DMS153 (cell line): Measurements from ENCODE around the gene REPIN1.

ENCODE experiments used
- DNase-seq: peaks from one replicate; lab custom pipeline; 2025; lab: John Stamatoyannopoulos, UW

The REPIN1 gene

GRCh38 chr7:150360363-150361058 is 8.1 kb upstream of the REPIN1 start:
- no peak for DNase-seq

- no peak for DNase-seq
These were observed 7.2 kb upstream of the REPIN1 start for GRCh38 chr7:150361402-150361801.

DNA sequence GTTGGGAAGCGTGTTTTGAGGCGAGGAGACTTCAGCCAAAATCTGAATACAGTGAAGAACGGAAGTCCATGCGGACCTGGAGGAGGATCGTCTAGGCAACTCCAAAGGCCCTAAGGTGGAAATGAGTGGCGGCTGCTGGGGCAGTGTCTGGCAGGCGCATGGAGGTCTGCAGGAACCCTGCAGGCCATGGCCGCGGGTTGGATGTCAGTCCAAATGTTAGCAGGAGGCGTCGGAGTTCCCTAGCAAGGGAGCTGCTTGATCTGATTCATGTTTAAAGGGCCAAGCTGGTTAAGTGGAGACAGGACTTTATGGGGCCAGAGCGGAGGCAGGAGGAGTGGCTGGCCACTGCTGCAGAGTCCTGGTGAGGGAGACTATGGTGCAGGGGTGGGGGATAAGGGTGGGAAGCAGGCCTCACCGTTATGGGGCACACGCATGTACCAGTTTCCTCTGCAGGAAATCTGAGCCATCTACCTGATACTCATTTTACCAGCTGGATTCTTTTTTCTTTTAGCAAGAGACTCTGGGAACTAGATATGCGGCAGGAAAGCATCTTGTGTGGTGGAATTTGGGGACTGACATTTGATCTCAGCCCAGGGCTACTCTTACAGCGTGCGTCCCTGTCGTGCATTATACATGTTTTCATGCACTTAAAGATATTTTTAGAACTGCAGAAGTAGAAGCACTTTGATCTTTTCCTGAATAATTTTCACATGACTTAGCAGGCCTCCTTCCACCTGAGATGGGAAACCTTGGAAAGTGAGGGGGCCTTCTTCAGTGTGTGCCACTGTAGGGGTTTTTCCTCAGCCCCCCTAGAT is 6.6 kb upstream of the REPIN1 start:
- no peak for DNase-seq

GRCh38 chr7:150363370-150363769 is 5.3 kb upstream of the REPIN1 start:
- no peak for DNase-seq

DNA sequence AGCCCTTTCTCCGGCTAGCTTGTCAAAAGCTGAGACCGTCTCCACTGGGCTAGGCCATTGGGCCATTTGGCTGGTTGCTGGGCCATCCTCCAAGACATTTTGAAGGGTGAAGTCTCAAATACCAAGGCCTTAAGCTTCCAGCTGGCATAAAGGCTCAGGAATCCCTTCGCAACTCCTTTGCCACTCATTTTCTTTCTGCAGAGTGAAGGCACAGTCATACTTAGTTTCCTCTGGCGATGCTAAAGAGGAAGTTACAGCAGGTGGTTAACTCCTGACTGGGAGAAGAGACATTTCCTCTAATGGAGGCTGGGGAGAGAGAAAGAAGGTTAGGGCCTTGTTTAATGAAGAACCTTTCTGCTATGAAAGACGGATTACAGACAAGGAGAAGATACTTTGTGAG is 4.8 kb upstream of the REPIN1 start:
- no peak for DNase-seq

- DNase-seq: no peak
These were observed 3.4 kb upstream of the REPIN1 start for GRCh38 chr7:150365194-150365593.

GRCh38 chr7:150365673-150366398 is 2.8 kb upstream of the REPIN1 start:
- no peak for DNase-seq

DNA sequence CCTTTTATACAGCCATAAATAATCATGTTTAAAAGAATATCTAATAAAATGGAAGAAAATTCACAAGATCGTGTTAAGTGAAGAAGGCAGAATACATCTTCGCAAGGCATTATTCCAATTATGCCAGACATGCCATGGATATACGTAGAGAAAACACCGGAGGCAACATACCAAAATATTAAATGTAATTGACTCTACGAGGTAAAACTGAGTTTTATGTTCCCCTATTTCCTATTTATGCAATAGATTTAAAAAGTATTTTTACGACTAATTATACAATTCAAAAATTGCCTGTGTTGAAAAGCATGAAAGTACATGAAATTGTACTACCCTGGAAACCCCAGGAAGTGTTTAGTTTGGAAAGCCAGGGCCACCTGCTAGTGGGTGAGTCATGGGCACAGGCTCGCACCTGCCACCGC is 936 bp upstream of the REPIN1 start:
- DNase-seq: peak; percentile 84

DNA sequence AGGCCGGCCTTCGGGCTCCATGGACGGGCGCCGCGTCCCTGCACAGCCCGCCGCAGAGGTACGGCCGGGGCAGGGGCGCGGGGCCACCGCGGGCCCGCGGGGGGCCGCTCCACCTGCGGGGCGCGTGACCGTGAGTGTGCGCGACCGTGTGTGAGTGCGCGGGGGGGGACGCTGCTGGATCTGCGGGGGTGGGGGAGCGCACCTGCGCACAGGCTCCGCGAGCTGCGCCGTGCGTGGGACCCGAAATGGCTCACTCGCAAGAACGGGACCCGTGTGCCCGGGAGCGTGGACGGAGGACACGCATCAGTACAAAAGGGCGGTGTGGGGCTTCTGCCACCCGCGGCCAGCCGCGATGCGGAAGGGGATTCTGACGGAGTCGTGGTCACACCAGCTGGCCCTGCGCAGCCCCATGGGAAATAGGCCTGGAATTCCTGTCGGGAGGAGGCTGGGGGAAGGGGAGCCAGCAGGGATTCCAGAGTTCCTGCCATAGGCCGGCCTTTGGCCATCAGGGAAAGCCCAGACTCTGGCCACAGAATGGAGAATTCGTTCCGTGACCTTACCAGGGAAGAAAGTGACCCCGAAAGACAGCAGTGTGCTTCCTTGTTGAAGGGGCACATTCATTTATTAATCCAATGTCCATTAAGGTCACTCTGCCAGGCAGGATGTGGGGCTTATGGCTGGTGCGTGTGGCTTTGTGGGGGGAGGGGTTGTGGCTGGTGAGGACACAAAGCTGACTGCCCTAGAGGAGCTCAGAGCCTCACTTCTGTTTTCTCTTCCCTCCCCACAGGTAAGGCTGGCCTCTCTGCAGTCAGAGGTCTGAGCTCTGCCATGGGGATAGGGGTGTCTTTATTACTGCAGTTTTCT is 494 bp downstream of the REPIN1 start:
- peak; percentile 47 for DNase-seq

DNA sequence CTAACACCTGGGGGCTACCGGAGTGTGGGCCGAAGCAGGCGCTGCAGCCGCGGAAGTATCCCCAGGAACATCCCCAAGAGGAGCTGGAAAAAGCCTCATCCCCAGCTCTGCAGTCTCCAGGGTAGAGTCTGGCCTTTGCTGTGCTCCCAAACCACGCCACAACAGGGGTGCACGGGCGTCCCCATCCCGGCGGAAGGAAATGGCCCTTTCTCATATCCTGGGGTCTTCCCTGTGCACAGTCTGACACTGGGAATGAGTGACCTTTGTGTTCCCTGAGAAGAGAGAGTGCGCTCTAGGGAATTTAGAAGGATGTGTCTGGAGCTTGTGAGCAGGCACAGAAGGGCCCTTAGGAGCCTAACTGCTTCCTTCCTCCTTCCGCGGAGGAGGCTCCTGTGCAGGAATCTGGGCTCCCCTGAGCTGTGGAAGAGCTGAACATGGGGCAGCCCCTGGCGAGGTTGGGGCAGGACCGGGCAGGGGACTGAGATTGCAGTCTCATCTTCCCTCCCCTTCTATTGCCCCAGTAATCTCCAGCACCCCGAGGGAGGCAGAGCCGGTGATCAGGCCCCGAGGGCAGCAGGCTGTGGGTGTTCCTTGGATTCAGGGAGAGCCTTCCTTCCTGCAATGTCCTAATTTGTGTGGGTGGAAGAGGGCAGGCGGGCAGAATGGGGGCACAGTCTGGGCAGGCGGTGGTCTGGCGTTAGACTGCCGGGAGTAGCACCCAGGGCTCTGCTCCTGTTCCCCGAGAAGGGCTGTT is 1.3 kb downstream of the REPIN1 start:
- DNase-seq: no peak

- no peak for DNase-seq
These were observed 2.0 kb downstream of the REPIN1 start for GRCh38 chr7:150370612-150371071.

DNA sequence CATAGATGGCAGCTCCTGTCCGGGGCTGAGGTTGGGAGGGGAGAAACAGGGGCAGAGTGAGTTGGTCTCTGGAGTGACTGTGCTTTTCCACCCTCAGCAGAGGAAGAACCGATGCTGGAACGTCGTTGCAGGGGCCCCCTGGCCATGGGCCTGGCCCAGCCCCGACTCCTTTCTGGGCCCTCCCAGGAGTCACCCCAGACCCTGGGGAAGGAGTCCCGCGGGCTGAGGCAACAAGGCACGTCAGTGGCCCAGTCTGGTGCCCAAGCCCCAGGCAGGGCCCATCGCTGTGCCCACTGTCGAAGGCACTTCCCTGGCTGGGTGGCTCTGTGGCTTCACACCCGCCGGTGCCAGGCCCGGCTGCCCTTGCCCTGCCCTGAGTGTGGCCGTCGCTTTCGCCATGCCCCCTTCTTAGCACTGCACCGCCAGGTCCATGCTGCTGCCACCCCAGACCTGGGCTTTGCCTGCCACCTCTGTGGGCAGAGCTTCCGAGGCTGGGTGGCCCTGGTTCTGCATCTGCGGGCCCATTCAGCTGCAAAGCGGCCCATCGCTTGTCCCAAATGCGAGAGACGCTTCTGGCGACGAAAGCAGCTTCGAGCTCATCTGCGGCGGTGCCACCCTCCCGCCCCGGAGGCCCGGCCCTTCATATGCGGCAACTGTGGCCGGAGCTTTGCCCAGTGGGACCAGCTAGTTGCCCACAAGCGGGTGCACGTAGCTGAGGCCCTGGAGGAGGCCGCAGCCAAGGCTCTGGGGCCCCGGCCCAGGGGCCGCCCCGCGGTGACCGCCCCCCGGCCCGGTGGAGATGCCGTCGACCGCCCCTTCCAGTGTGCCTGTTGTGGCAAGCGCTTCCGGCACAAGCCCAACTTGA is 2.7 kb downstream of the REPIN1 start:
- no peak for DNase-seq

DNA sequence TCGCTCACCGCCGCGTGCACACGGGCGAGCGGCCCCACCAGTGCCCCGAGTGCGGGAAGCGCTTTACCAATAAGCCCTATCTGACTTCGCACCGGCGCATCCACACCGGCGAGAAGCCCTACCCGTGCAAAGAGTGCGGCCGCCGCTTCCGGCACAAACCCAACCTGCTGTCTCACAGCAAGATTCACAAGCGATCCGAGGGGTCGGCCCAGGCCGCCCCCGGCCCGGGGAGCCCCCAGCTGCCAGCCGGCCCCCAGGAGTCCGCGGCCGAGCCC is 3.3 kb downstream of the REPIN1 start:
- DNase-seq: no peak

GRCh38 chr7:150372271-150373048 is 3.8 kb downstream of the REPIN1 start:
- no peak for DNase-seq

DNA sequence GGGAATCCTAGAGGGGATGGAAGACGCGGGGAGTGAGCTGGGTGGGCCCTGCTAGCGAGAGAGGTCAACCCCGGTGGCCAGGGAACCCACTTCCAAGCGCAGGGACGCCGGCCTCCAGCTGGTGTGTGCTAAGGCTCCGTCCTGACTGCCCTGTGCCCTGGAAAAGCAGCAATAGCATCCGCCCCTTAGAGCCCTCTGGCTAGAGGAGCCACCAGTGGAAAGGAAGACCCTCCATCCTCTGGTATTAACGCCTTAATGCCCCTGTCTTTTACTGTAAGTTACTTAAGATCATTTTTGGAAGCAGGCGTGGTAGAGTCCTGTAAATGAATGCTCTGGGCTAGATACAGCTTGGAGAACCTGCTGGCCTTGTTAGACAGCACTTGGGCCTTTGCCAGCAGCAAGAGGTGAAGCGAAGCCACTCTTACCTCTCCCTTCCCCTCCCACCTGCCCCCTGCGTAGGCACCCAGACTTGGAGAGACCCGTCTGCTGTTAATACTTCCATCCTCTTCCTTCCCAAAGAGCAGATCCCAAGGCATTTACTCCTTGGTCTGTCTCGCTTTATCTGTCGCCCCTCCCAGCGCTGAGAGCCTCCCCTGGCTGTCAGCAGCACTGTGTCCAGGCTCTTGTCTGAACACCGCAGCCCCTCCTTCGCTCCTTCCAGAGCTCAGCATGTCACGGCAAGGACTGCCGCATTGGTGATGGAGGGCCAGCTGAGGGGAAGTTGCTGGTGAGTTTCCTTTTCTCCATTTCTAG is 4.6 kb downstream of the REPIN1 start:
- DNase-seq: no peak

DNA sequence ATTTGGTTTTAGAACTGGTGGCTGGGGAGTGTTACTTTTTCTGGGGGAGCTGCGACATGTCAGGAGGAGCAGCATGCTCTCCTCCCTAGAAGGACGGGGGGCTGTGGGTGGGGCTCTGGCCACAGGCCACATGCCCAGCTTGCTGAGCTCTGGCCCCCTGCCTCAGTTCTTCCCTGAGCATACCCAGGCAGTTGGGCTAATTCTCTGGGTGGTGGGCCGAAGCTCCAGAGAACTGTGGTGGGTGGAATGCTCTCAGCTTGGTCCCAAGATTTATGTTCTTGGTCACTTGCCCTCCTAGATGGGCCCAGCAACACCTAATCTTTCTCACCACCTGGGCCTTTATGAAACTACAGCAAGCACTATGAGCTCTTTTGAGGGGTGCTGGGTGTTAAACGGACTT is 5.4 kb downstream of the REPIN1 start:
- no peak for DNase-seq

- DNase-seq: no peak
These were observed 5.8 kb downstream of the REPIN1 start for GRCh38 chr7:150374472-150374871.

GRCh38 chr7:150375662-150376521 is 7.3 kb downstream of the REPIN1 start:
- DNase-seq: no peak
